GM12865 (cell line): ENCODE results near the gene GPR152.

Source experiments
- DNase-seq: peaks from one replicate; pipeline ENCODE4 v3.0.0; 2010; ENCODE audit warnings: low read depth
- H3K4me3 ChIP-seq: 2 replicates; pipeline ENCODE4 v1.5.1; 2011; ENCODE audit warnings: mild to moderate bottlenecking, low read depth, low read length, control low read depth
- CTCF ChIP-seq: IDR thresholded peaks from 2 replicates; pipeline ENCODE4 v1.5.1; 2011; ENCODE audit warnings: low read length, control low read depth, low read depth, inconsistent platforms; ENCODE audit not compliant: insufficient read depth; ENCODE audit errors: missing control alignments

The GPR152 gene

DNA sequence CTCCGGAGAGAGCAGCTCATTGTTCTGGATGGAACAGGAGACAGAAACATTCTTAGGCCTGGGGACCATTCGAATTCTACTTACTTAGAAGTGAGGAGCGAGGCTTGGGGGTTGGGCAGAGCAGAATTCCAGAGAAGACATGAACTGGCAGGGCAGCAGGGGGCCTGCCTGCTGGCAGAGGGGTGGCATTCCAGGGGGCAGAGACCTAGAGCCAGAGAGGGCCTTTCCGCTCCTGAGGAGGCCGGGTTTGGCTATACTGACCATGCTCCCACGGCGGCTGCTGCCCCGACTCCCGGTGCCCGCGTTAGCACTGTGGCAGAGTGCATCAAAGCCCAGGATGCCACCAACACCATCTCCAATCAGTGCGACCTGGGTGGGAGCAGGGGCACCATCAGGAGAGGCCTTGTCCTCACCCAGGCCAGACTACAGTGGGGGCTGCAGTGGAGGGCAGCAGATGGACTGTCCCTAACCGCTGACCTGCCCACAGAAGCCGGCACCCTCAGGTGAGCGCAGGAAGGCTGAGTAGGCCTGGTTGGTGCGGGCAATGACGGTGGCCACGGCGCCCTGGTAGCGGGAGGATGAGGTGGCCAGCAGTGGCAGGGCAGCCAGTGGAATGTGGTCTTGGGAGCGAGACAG is 45.2 kb upstream of the GPR152 start:
- no peak for DNase-seq
- no peak overlapping the region for H3K4me3 ChIP-seq
- no peak for TF ChIP-seq CTCF

- no peak for DNase-seq
- H3K4me3 ChIP-seq: no peak overlapping the region
- TF ChIP-seq CTCF: no peak
Observed at GRCh38 chr11:67496113-67496512, 43.6 kb upstream of the GPR152 start.

GRCh38 chr11:67495234-67496005 is 42.9 kb upstream of the GPR152 start:
- no peak for DNase-seq
- TF ChIP-seq CTCF: no peak
- H3K4me3 ChIP-seq: no peak overlapping the region

DNA sequence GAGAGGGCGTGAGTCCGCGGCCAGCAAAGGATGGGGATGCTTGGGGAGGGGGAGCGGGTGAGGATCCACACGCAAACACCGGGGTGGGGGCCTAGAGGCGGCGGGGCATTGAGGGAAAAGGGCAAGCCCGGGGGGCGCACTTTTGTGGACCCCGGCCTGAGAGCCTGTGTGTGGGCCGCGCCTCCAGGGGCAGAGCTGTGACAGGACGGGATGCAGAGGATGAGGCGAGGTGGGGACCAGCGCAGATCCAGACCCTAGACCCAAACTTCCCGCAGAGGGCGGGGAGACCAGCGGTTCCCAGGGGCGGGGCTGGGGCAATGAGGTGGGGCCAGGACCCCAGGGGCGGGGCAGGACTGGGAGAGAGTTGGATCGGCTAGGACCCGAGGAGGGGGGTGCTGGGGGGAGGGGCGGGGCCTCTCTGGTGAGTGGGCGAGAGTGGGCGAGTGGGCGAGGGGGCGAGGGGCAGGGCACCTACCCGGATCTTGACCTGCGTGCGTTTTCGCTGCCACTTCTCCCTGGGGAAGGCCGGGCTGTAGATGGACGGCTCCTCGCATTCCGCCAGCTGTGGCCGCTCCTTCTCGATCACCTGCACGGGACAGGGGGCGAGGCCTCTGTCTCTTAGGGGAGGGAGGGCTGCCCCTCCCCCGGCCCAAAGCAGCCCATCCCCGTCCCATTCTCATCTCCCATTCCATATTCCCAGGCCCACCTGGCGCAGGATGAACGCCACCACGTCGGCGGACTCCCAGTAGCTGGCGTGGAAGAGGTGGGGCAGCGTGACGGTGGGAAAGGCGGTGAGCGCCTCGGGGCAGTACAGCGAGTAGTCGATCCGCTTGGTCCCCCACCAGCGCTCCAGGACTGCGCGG is 42.1 kb upstream of the GPR152 start:
- TF ChIP-seq CTCF: no peak
- H3K4me3 ChIP-seq: no peak overlapping the region
- DNase-seq: no peak

GRCh38 chr11:67493548-67494370 is 41.2 kb upstream of the GPR152 start:
- no peak for DNase-seq
- no peak for TF ChIP-seq CTCF
- no peak overlapping the region for H3K4me3 ChIP-seq

- DNase-seq: no peak
- H3K4me3 ChIP-seq: no peak overlapping the region
- no peak for TF ChIP-seq CTCF
Observed at GRCh38 chr11:67492801-67493547, 40.4 kb upstream of the GPR152 start.
